K562 (cell line): ENCODE data around the gene TTC39A. TPM values are rescaled to one million over a fixed set of nuclear protein-coding genes. Genes with fewer than 3 reads are reported as not detected.

ENCODE experiments used
- ARNT ChIP-seq, 2 experiments: fragments of 450-650 bp; IDR thresholded peaks; 2 replicates each; pipeline ENCODE4 v1.6.1; 2016; ENCODE audit warnings: mild to moderate bottlenecking in 1 of 2
- BMI1 ChIP-seq: fragments of 150-350 bp; IDR thresholded peaks from 2 replicates; pipeline ENCODE4 v1.6.1; 2014; ENCODE audit warnings: low read length
- CBX3 ChIP-seq, 2 experiments: IDR thresholded peaks; 1 replicate in 1 of 2; 2 replicates in 1 of 2; pipeline ENCODE4 v1.6.1; 2012; ENCODE audit warnings: inconsistent platforms in 2 of 2, low read length in 2 of 2, borderline replicate concordance in 1 of 2, control low read depth in 1 of 2
- CEBPB ChIP-seq: fragments of 450-650 bp; IDR thresholded peaks from 2 replicates; pipeline ENCODE4 v1.6.1; 2016; ENCODE audit warnings: missing genetic modification characterization, missing compliant biosample characterization
- ELF4 ChIP-seq: fragments of 450-650 bp; formaldehyde crosslinking; IDR thresholded peaks from 2 replicates; pipeline ENCODE4 v1.4.0; 2022; ENCODE audit warnings: missing genetic modification characterization
- HNRNPK ChIP-seq: fragments of 200-400 bp; formaldehyde crosslinking; IDR thresholded peaks from one replicate; pipeline ENCODE4 v1.6.1; 2018; ENCODE audit warnings: mild to moderate bottlenecking, low read depth, low read length; ENCODE audit not compliant: poor library complexity, severe bottlenecking
- IRF9 ChIP-seq: fragments of 450-650 bp; IDR thresholded peaks from 2 replicates; pipeline ENCODE4 v1.6.1; 2016; ENCODE audit warnings: missing biosample characterization, missing genetic modification characterization
- JUN ChIP-seq, 2 experiments: sonication (generic) in 1 of 2; formaldehyde crosslinking in 1 of 2; IDR thresholded peaks; 2 replicates each; pipeline versions ENCODE4 v1.6.1 to v1.8.0; 2012 to 2022; ENCODE audit warnings: borderline replicate concordance in 2 of 2, mild to moderate bottlenecking in 2 of 2, improper control_type of control experiment in 1 of 2, low read depth in 1 of 2, low read length in 1 of 2, missing genetic modification reagents in 1 of 2
- KAT7 ChIP-seq: sonication (generic); formaldehyde crosslinking; IDR thresholded peaks from 2 replicates; pipeline ENCODE4 v1.8.0; 2022; ENCODE audit warnings: missing genetic modification reagents, mild to moderate bottlenecking, borderline replicate concordance
- MBD2 ChIP-seq: sonication (generic); IDR thresholded peaks from 2 replicates; pipeline ENCODE4 v1.6.1; 2016; ENCODE audit warnings: low read depth, borderline replicate concordance
- MCM3 ChIP-seq: fragments of 450-650 bp; IDR thresholded peaks from 2 replicates; pipeline ENCODE4 v1.6.1; 2016
- MIER1 ChIP-seq: fragments of 450-650 bp; IDR thresholded peaks from 2 replicates; pipeline ENCODE4 v1.6.1; 2016; ENCODE audit warnings: antibody characterized with exemption, mild to moderate bottlenecking, low read depth
- MTF1 ChIP-seq: fragments of 250-450 bp; sonication (Bioruptor Pico); IDR thresholded peaks from 2 replicates; pipeline ENCODE4 v1.9.0; 2021; ENCODE audit warnings: moderate library complexity, mild to moderate bottlenecking, inconsistent platforms, borderline replicate concordance
- MYC ChIP-seq, 2 experiments: fragments of 250-450 bp in 1 of 2; sonication (Bioruptor Pico) in 1 of 2; IDR thresholded peaks; 2 replicates each; pipeline versions ENCODE4 v1.5.1 to v1.6.1; 2012 to 2021; ENCODE audit warnings: low read depth in 2 of 2, borderline replicate concordance in 1 of 2, improper control_type of control experiment in 1 of 2, low read length in 1 of 2, mild to moderate bottlenecking in 1 of 2, moderate library complexity in 1 of 2
- NCOA1 ChIP-seq: fragments of 450-650 bp; IDR thresholded peaks from 2 replicates; pipeline ENCODE4 v1.6.1; 2016; ENCODE audit warnings: low read depth
- NCOR1 ChIP-seq: fragments of 450-650 bp; IDR thresholded peaks from 2 replicates; pipeline ENCODE4 v1.6.1; 2016; ENCODE audit warnings: mild to moderate bottlenecking, moderate library complexity
- PTRF ChIP-seq: fragments of 450-650 bp; IDR thresholded peaks from 2 replicates; pipeline ENCODE4 v1.6.1; 2016; ENCODE audit warnings: mild to moderate bottlenecking, missing genetic modification characterization, missing compliant biosample characterization
- RBM39 ChIP-seq: fragments of 200-400 bp; formaldehyde crosslinking; optimal IDR thresholded peaks from 2 replicates; pipeline ENCODE3; 2018; ENCODE audit warnings: low read depth, low read length
- SAFB2 ChIP-seq: fragments of 200-400 bp; formaldehyde crosslinking; IDR thresholded peaks from 2 replicates; pipeline ENCODE4 v1.6.1; 2018; ENCODE audit warnings: borderline replicate concordance, low read length, low read depth, moderate library complexity; ENCODE audit not compliant: severe bottlenecking
- SAP30 ChIP-seq: fragments of 200-600 bp; sonication (generic); IDR thresholded peaks from 2 replicates; pipeline ENCODE4 v1.6.1; 2012; ENCODE audit warnings: borderline replicate concordance, low read depth, mild to moderate bottlenecking, moderate library complexity, low read length, control low read depth, inconsistent platforms; ENCODE audit not compliant: insufficient read depth, poor library complexity, severe bottlenecking
- SMAD3 ChIP-seq: fragments of 450-650 bp; formaldehyde crosslinking; conservative IDR thresholded peaks from 2 replicates; pipeline ENCODE4 v1.4.0; 2020; ENCODE audit warnings: mild to moderate bottlenecking
- SREBF2 ChIP-seq: sonication (generic); formaldehyde crosslinking; IDR thresholded peaks from 2 replicates; pipeline ENCODE4 v1.4.0; 2020; ENCODE audit warnings: mild to moderate bottlenecking, missing genetic modification reagents
- STAT5B ChIP-seq: fragments of 250-450 bp; sonication (Bioruptor Pico); IDR thresholded peaks from 2 replicates; pipeline ENCODE4 v1.8.0; 2021; ENCODE audit warnings: mild to moderate bottlenecking, inconsistent platforms
- TCF7 ChIP-seq: sonication (generic); IDR thresholded peaks from 2 replicates; pipeline ENCODE4 v1.6.1; 2016; ENCODE audit warnings: antibody characterized with exemption, borderline replicate concordance
- ZNF134 ChIP-seq: fragments of 250-450 bp; sonication (Bioruptor Pico); conservative IDR thresholded peaks from 2 replicates; pipeline ENCODE4 v1.4.0; 2020
- ZNF140 ChIP-seq: fragments of 250-450 bp; sonication (Bioruptor Pico); IDR thresholded peaks from 2 replicates; pipeline ENCODE4 v1.8.0; 2021; ENCODE audit warnings: moderate library complexity, mild to moderate bottlenecking, inconsistent platforms
- ZNF717 ChIP-seq: fragments of 250-450 bp; sonication (Bioruptor Pico); IDR thresholded peaks from 2 replicates; pipeline ENCODE4 v1.5.0; 2021
- polyA plus RNA-seq, 8 experiments: library from polyadenylated mRNA; depleted of rRNA in 4 of 8; stranded (reverse) in 5 of 8; unstranded in 3 of 8; fragments of >200 nt; fragmentation: Nextera tagmentation in 2 of 8; fragmentation: Illumina TruSeq in 1 of 8; extraction: Ambion mirVana in 2 of 8; extraction: Trizol in 1 of 8; gene quantifications; 2 replicates each; pipeline versions ENCODE4 v1.2.1 to v1.2.3, GENCODE V29; 2011 to 2014; ENCODE audit warnings: inconsistent platforms in 1 of 8, missing spikeins in 1 of 8
- total RNA-seq, 7 experiments: library from RNA; depleted of rRNA in 6 of 7; stranded (reverse); fragments of >200 nt in 6 of 7; fragmentation: Illumina TruSeq in 2 of 7; extraction: Trizol in 2 of 7; gene quantifications; 2 replicates each; pipeline versions ENCODE4 v1.2.1 to v1.2.3, GENCODE V29; 2011 to 2021; ENCODE audit warnings: low replicate concordance in 1 of 7

The TTC39A gene
- total and polyA plus RNA-seq, 9 of the 15 experiments (the other 6 are each of a cell fraction or from before 2014, with no cell fraction given): 0.18 to 0.82 (median 0.35) TPM

GRCh38 chr1:51284487-51284954, 45.8 kb downstream of the TTC39A start (continued):
- TF ChIP-seq SAFB2: no peak
- no peak for TF ChIP-seq MCM3
- TF ChIP-seq ELF4 (CRISPR knock-in tag): peak; percentile 52; the same call in 1 of the 2 replicates
- peak; percentile 77 to 95; a peak in 3 of 4 replicates for TF ChIP-seq ARNT (IDR thresholded peaks at IDR 0.05)
- TF ChIP-seq KAT7 (CRISPR knock-in tag): no peak
- TF ChIP-seq IRF9 (tag): no peak
- TF ChIP-seq CEBPB (tag): peak; percentile 75
- peak; percentile 100 for TF ChIP-seq TCF7
- TF ChIP-seq MTF1 (CRISPR knock-in tag): no peak
- no peak for TF ChIP-seq PTRF
- TF ChIP-seq SREBF2 (CRISPR knock-in tag): no peak
- TF ChIP-seq ZNF140 (CRISPR knock-in tag): no peak
- TF ChIP-seq ZNF134 (CRISPR knock-in tag): 0 out of 2 replicates have a peak, but pooled peaks have one; percentile 27
- peak; percentile 74 for TF ChIP-seq MYC (IDR thresholded peaks at IDR 0.05; ENCODE audit: low read depth, low read length)
- no peak for TF ChIP-seq MYC (CRISPR knock-in tag; IDR thresholded peaks at IDR 0.05; ENCODE audit: borderline replicate concordance, low read depth)
- TF ChIP-seq JUN (IDR thresholded peaks at IDR 0.05; ENCODE audit: borderline replicate concordance, low read depth, low read length): peak; percentile 75; the same call in 1 of the 2 replicates
- TF ChIP-seq JUN (CRISPR knock-in tag; IDR thresholded peaks at IDR 0.05; ENCODE audit: borderline replicate concordance): no peak
- peak; percentile 84; the same call in 1 of the 2 replicates for TF ChIP-seq MBD2
- no peak for TF ChIP-seq HNRNPK
- no peak for TF ChIP-seq BMI1
- TF ChIP-seq STAT5B (CRISPR knock-in tag): no peak
- no peak for TF ChIP-seq SAP30
- TF ChIP-seq NCOA1: peak; percentile 85
- TF ChIP-seq CBX3 (IDR thresholded peaks at IDR 0.05; ENCODE audit: borderline replicate concordance in 1 of 2, low read length in 2 of 2): peak in 1 of 2 experiments; percentile 84; a peak in 2 of 3 replicates
- TF ChIP-seq MIER1: no peak
- no peak for TF ChIP-seq RBM39
- TF ChIP-seq ZNF717 (CRISPR knock-in tag): no peak
- TF ChIP-seq NCOR1: peak; percentile 97
- TF ChIP-seq SMAD3 (CRISPR knock-in tag): peak; percentile 81; the same call in 1 of the 2 replicates
